HCT116 (cell line): ENCODE results near the gene GOSR1. TPM values are rescaled to one million over a fixed set of nuclear protein-coding genes. Genes with fewer than 3 reads are reported as not detected.

ENCODE experiments used
- ATAC-seq: fragments of 200-7000 bp; cut with Tn5 transposase; 2 replicates; pipeline ENCODE4 v1.9.1; 2020; ENCODE audit warnings: mild to moderate bottlenecking, moderate library complexity
- BruUV-seq: library from RNA; stranded (reverse); fragments of 400-500 nt; replicated peaks from 2 replicates; lab custom pipeline; 2021; lab: Mats Ljungman, UMichigan
- CTCF ChIA-PET: fragments of 300-600 bp; sonication (Branson Sonifier 250); formaldehyde crosslinking; loops from one replicate; lab custom pipeline; 2021; ENCODE audit warnings: antibody characterized with exemption; lab: Charles Lee
- POLR2A ChIA-PET: fragments of 300-600, 350-600 bp; sonication (Branson Sonifier 250); formaldehyde crosslinking; loops from one replicate; lab custom pipeline; 2021; ENCODE audit warnings: antibody characterized with exemption; lab: Charles Lee
- RAD21 ChIA-PET, 2 experiments: fragments of 300-600 bp; sonication (Branson Sonifier 250); formaldehyde crosslinking; loops; one replicate each; lab custom pipeline; 2023; ENCODE audit warnings: low total read pairs in 2 of 2; ENCODE audit not compliant: uncharacterized antibody in 2 of 2, unreplicated experiment in 2 of 2, low non-redundant PET in 1 of 2; lab: Charles Lee
- DNase-seq: peaks from one replicate; pipeline ENCODE4 v3.0.0-alpha.2; 2010; ENCODE audit warnings: low read depth, low spot score
- H2AFZ ChIP-seq: fragments of 200-600 bp; shearing (Covaris generic), sonication (generic); 2 replicates; pipeline ENCODE4 v1.6.1; 2017; ENCODE audit warnings: low read depth, mixed run types, mixed read lengths, antibody characterized with exemption, low read length; ENCODE audit not compliant: poor library complexity, severe bottlenecking
- H3K27ac ChIP-seq: 2 replicates; pipeline ENCODE4 v1.5.1; 2012; ENCODE audit warnings: low read depth, low read length
- H3K27me3 ChIP-seq: fragments of 200-600 bp; sonication (generic); 2 replicates; pipeline ENCODE4 v1.6.1; 2016; ENCODE audit warnings: mixed run types, low read length, mixed read lengths; ENCODE audit not compliant: insufficient read depth
- H3K36me3 ChIP-seq, 2 experiments: fragments of 200-500 bp in 1 of 2; fragments of 200-600 bp in 1 of 2; sonication (Bioruptor generic) in 1 of 2; sonication (generic) in 1 of 2; 2 replicates each; pipeline versions ENCODE4 v1.5.1 to v1.6.1; 2014 to 2016; ENCODE audit warnings: low read length in 2 of 2, inconsistent platforms in 1 of 2, mixed read lengths in 1 of 2, mixed run types in 1 of 2; ENCODE audit not compliant: insufficient read depth in 2 of 2, control insufficient read depth in 1 of 2
- H3K4me1 ChIP-seq, 2 experiments: fragments of 200-600 bp in 1 of 2; sonication (generic) in 1 of 2; 2 replicates each; pipeline versions ENCODE4 v1.5.1 to v1.6.1; 2012 to 2017; ENCODE audit warnings: low read length in 2 of 2, inconsistent platforms in 1 of 2, mild to moderate bottlenecking in 1 of 2, mixed read lengths in 1 of 2, mixed run types in 1 of 2, moderate library complexity in 1 of 2; ENCODE audit not compliant: insufficient read depth in 2 of 2, control insufficient read depth in 1 of 2
- H3K4me2 ChIP-seq: fragments of 200-600 bp; sonication (generic); 2 replicates; pipeline ENCODE4 v1.6.1; 2017; ENCODE audit warnings: mixed run types, low read length, mixed read lengths
- H3K4me3 ChIP-seq, 2 experiments: fragments of 200-600 bp in 1 of 2; sonication (generic) in 1 of 2; replicated peaks in 1 of 2; 2 replicates each; pipeline ENCODE4 v1.5.1; 2011 to 2016; ENCODE audit warnings: low read length in 2 of 2, control low read depth in 1 of 2, low read depth in 1 of 2, mild to moderate bottlenecking in 1 of 2, mixed read lengths in 1 of 2, mixed run types in 1 of 2
- H3K79me2 ChIP-seq: fragments of 200-600 bp; sonication (generic); 2 replicates; pipeline ENCODE4 v1.6.1; 2017; ENCODE audit warnings: mild to moderate bottlenecking, mixed run types, low read length, moderate library complexity, mixed read lengths; ENCODE audit not compliant: insufficient read depth
- H3K9ac ChIP-seq: fragments of 200-600 bp; sonication (generic); 2 replicates; pipeline ENCODE4 v1.6.1; 2016; ENCODE audit warnings: low read length, mixed read lengths
- H3K9me2 ChIP-seq: fragments of 200-600 bp; sonication (generic), shearing (Covaris generic); 2 replicates; pipeline ENCODE4 v1.6.1; 2017; ENCODE audit warnings: mixed run types, mild to moderate bottlenecking, moderate library complexity; ENCODE audit not compliant: insufficient read depth
- H3K9me3 ChIP-seq, 2 experiments: fragments of 200-500 bp in 1 of 2; fragments of 200-600 bp in 1 of 2; sonication (Bioruptor generic) in 1 of 2; sonication (generic) in 1 of 2; 2 replicates each; pipeline ENCODE4 v1.6.1; 2014 to 2017; ENCODE audit warnings: low read length in 2 of 2, mixed read lengths in 2 of 2, inconsistent platforms in 1 of 2, low read depth in 1 of 2, mild to moderate bottlenecking in 1 of 2, mixed run types in 1 of 2, moderate library complexity in 1 of 2; ENCODE audit not compliant: control insufficient read depth in 1 of 2, insufficient read depth in 1 of 2
- H4K20me1 ChIP-seq: fragments of 200-600 bp; sonication (generic), shearing (Covaris generic); 2 replicates; pipeline ENCODE4 v1.6.1; 2017; ENCODE audit warnings: mixed run types, mild to moderate bottlenecking, moderate library complexity; ENCODE audit not compliant: insufficient read depth
- CBX3 ChIP-seq: IDR thresholded peaks from 2 replicates; pipeline ENCODE4 v1.6.1; 2012; ENCODE audit warnings: low read depth
- CEBPB ChIP-seq: IDR thresholded peaks from 2 replicates; pipeline ENCODE4 v1.6.1; 2012; ENCODE audit warnings: low read depth
- CTCF ChIP-seq, 3 experiments: fragments of 200-600 bp in 1 of 3; sonication (generic) in 1 of 3; IDR thresholded peaks in 2 of 3; conservative IDR thresholded peaks in 1 of 3; 2 replicates each; pipeline ENCODE4 v1.5.1; 2012 to 2017; ENCODE audit warnings: low read depth in 2 of 3, low read length in 2 of 3, antibody characterized with exemption in 1 of 3, borderline replicate concordance in 1 of 3, control low read depth in 1 of 3, mild to moderate bottlenecking in 1 of 3, mixed read lengths in 1 of 3, mixed run types in 1 of 3, moderate library complexity in 1 of 3; ENCODE audit not compliant: insufficient read depth in 1 of 3
- EGR1 ChIP-seq: IDR thresholded peaks from 2 replicates; pipeline ENCODE4 v1.6.1; 2012; ENCODE audit warnings: low read depth
- EZH2phosphoT487 ChIP-seq: fragments of 200-600 bp; IDR thresholded peaks from 2 replicates; pipeline ENCODE4 v1.6.1; 2018; ENCODE audit warnings: antibody characterized with exemption, borderline replicate concordance
- MAX ChIP-seq: IDR thresholded peaks from 2 replicates; pipeline ENCODE4 v1.6.1; 2012
- POLR2AphosphoS5 ChIP-seq: IDR thresholded peaks from 2 replicates; pipeline ENCODE4 v1.6.1; 2011; ENCODE audit warnings: mild to moderate bottlenecking, low read depth, low read length, moderate library complexity
- REST ChIP-seq: IDR thresholded peaks from 2 replicates; pipeline ENCODE4 v1.6.1; 2012; ENCODE audit warnings: low read depth
- SIN3A ChIP-seq: IDR thresholded peaks from 2 replicates; pipeline ENCODE4 v1.6.1; 2012; ENCODE audit warnings: low read depth
- SP1 ChIP-seq: IDR thresholded peaks from 2 replicates; pipeline ENCODE4 v1.6.1; 2012; ENCODE audit warnings: low read depth
- TCF7L2 ChIP-seq: IDR thresholded peaks from 2 replicates; pipeline ENCODE4 v1.7.0; 2011; ENCODE audit warnings: borderline replicate concordance, inconsistent platforms; ENCODE audit not compliant: insufficient read depth, insufficient read length; ENCODE audit errors: extremely low read depth
- ZBTB33 ChIP-seq: IDR thresholded peaks from 2 replicates; pipeline ENCODE4 v1.6.1; 2011; ENCODE audit warnings: mild to moderate bottlenecking, low read length, moderate library complexity; ENCODE audit not compliant: insufficient replicate concordance; ENCODE audit errors: extremely low read depth
- ZFX ChIP-seq: fragments of 450-650 bp; IDR thresholded peaks from 2 replicates; pipeline ENCODE4 v1.6.1; 2017
- intact Hi-C: fragments of 100-400 bp; cut with micrococcal nuclease; formaldehyde crosslinking; loops from 2 replicates; pipeline ENCODE4 v1.10.0; 2022
- total RNA-seq: library from RNA; stranded (reverse); gene quantifications from one replicate; pipeline ENCODE4 v1.2.1, GENCODE V29; 2021; ENCODE audit not compliant: unreplicated experiment

The GOSR1 gene
- total RNA-seq, 1 experiment from 2014 or later, result 48.8 TPM

- H3K36me3 ChIP-seq, result peaks cover 5 to 7% of the 10 kb centered on the region in 2 experiments; a peak in 1 of 4 replicates
- H3K4me1 ChIP-seq, result no peaks in the 10 kb centered on the region
- H3K4me3 ChIP-seq, result no peak overlapping the region
- no peaks in the 10 kb centered on the region for H3K79me2 ChIP-seq
- intact Hi-C loops, result no loop called here
- BruUV-seq, result no TSS peak
- no peak overlapping the region for H3K9ac ChIP-seq
- no peak overlapping the region for H2AFZ ChIP-seq
- ATAC-seq (no peak), DNase-seq (no peak)
- H3K27ac ChIP-seq, result no peak overlapping the region
- H3K9me2 ChIP-seq, result no peaks in the 10 kb centered on the region
- RAD21 ChIA-PET, result no interaction called here
- POLR2A ChIA-PET, result no interaction called here
- CTCF ChIA-PET, result no interaction called here
- no peaks in the 10 kb centered on the region for H3K9me3 ChIP-seq
- TF ChIP-seq MAX (no peak), CEBPB (no peak), EZH2phosphoT487 (no peak), EGR1 (no peak), ZBTB33 (no peak), CBX3 (no peak), SP1 (no peak), REST (no peak), POLR2AphosphoS5 (no peak), TCF7L2 (no peak), ZFX (no peak), CTCF (IDR thresholded peaks at IDR 0.05 in 2 of 3, conservative IDR thresholded peaks at IDR 0.05 in 1 of 3; ENCODE audit: borderline replicate concordance in 1 of 3, insufficient read depth in 1 of 3, low read depth in 2 of 3, low read length in 2 of 3) (no peak), SIN3A (no peak)
- H4K20me1 ChIP-seq, result no peaks in the 10 kb centered on the region
- H3K4me2 ChIP-seq, result no peak overlapping the region
- H3K27me3 ChIP-seq, result no peaks in the 10 kb centered on the region
These were observed 29.3 kb downstream of the GOSR1 start for GRCh38 chr17:30506481-30506880.
